Measurements from ENCODE around the gene PCLO. TPM values are rescaled to one million over a fixed set of nuclear protein-coding genes. Genes with fewer than 3 reads are reported as not detected.

Gene PCLO
- total RNA-seq, 2 donors from 2014 or later = 2.9 to 6.3 TPM

DNA sequence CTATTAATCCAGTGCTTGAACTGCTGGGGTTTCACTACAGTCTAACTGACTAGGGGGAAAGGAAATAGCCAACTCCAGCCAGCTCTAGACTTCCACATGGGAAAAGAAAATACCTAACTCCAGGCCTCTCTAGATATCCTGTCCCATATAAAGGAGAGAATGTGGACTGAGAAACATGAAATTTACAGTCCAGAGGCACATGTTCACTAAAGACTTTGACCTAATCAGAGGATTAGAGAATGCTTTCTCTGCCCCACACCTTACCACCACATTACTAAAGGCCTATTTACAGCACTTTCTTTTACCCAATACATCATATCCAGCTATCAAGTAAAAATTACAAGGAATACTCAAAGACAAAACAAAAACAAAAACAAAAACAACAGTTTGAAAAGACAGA lies 164.2 kb downstream of the PCLO start:
- H3K27me3 ChIP-seq = no peaks in the 10 kb centered on the region
- no peak for DNase-seq (ENCODE audit: low spot score)
- H3K4me3 ChIP-seq = no peak overlapping the region
- H3K36me3 ChIP-seq = no peaks in the 10 kb centered on the region
- TF ChIP-seq, protein P1, sequence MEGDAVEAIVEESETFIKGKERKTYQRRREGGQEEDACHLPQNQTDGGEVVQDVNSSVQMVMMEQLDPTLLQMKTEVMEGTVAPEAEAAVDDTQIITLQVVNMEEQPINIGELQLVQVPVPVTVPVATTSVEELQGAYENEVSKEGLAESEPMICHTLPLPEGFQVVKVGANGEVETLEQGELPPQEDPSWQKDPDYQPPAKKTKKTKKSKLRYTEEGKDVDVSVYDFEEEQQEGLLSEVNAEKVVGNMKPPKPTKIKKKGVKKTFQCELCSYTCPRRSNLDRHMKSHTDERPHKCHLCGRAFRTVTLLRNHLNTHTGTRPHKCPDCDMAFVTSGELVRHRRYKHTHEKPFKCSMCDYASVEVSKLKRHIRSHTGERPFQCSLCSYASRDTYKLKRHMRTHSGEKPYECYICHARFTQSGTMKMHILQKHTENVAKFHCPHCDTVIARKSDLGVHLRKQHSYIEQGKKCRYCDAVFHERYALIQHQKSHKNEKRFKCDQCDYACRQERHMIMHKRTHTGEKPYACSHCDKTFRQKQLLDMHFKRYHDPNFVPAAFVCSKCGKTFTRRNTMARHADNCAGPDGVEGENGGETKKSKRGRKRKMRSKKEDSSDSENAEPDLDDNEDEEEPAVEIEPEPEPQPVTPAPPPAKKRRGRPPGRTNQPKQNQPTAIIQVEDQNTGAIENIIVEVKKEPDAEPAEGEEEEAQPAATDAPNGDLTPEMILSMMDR (IDR thresholded peaks at IDR 0.05) = no peak
- H3K4me1 ChIP-seq = no peaks in the 10 kb centered on the region
- no peak overlapping the region for H3K27ac ChIP-seq
- H3K9me3 ChIP-seq = no peaks in the 10 kb centered on the region

DNA sequence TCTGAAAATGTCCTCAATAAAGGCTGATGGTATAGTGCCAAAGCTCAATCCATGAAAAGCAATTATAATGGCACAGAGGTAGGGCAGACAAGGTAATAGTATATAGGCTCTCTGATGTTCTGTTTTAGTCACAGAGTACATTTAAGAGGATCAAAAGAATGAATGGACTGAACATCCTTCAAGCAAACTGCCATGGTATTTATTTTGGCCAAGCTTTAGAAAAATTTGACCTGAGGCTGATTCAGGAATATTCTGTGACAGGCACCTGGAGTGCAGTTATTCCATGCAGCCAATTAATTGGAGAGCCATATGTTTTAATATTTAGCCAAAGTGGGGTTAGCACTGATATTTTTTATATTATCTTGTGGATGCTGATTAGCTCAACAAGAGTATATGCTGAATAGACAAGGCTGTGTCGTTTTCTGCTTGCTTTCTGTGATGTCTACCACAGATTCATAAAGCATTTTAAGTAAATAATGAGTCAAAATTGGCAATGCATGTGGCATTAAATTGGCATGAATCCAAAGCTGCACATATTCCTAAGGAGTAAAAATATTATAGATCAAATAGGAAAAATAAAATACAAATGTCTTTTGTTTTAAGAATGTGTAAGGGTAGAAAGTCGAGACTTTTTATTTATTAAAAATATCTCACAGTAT lies 177.4 kb downstream of the PCLO start:
- no peaks in the 10 kb centered on the region for H3K9me3 ChIP-seq
- no peaks in the 10 kb centered on the region for H3K4me1 ChIP-seq

DNA sequence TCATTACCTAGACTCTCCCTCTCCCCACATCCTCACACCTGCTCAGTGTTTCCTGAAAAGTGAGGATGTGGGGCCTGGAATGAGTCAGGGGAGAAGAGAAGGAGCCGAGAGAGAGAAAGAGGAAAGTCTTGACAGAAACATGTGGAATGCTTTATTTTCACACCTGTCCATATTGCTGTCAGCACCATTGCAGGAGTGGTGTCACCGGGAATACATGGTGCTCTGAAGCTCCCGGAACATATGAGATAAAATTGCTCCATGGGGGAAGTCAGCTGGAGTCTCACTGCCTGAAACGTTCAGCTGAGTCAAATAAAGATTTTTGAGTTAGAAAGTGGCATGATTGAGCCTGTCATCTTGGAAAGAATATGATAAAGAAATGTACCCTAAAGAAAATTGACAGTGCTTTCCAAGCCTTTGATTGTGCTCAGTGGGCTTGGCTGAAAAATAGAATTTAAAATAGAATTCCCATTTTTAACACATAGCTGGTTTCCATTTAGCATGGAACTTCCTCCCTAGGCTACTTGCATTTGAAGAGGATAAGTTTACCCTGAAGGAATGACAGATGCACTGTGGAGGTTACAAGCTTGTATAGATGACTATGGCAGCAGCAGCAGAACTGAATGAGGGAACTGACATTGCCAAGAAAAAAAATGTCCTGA lies 182.4 kb downstream of the PCLO start:
- Histone ChIP-seq H3K4me1 (no peaks in the 10 kb centered on the region), H3K9me3 (no peaks in the 10 kb centered on the region), H3K4me3 (no peak overlapping the region), H3K27me3 (no peaks in the 10 kb centered on the region), H3K36me3 (no peaks in the 10 kb centered on the region), H3K27ac (no peak overlapping the region)
- no peak for DNase-seq (ENCODE audit: low spot score)
- TF ChIP-seq, protein P1 (IDR thresholded peaks at IDR 0.05) = no peak

More for the DNA sequence above, 177.4 kb downstream of the PCLO start:
- TF ChIP-seq, protein P1 (IDR thresholded peaks at IDR 0.05) = no peak
- H3K4me3 ChIP-seq = no peak overlapping the region
- DNase-seq (ENCODE audit: low spot score) = no peak
- H3K27me3 ChIP-seq = no peaks in the 10 kb centered on the region
- no peaks in the 10 kb centered on the region for H3K36me3 ChIP-seq
- no peak overlapping the region for H3K27ac ChIP-seq

DNA sequence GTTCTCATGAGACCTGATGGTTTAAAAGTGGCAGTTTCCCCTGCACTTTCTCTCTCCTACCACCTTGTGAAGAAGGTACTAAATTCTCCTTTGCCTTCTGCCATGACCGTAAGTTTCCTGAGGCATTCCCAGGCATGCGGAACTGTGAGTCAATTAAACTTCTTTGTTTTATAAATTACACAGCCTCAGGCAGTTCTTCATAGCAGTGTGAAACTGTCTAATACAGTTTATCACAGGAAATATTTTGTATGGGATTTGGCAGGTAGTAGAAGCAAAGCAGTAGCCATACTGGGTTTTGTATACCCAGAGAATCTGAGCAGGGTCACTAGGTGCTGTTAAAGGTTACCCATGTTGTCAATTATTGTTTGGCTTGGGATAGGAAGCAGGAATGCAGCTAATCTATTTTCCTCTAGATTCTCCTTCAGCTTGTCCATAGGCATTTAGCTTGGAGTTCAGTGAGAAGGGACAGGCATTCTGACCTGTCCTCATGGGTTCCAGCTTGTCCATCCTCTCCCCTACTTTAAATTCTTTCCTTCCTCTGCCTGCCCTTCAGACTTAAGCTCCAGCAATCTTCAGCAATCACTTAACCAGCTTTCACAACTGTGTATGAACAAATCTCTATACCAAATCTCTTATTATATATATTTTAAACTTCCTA lies 186.7 kb downstream of the PCLO start:
- TF ChIP-seq, protein P1 (IDR thresholded peaks at IDR 0.05) = no peak
- no peak overlapping the region for H3K27ac ChIP-seq
- H3K27me3 ChIP-seq = no peaks in the 10 kb centered on the region
- DNase-seq (ENCODE audit: low spot score) = no peak
- no peaks in the 10 kb centered on the region for H3K9me3 ChIP-seq
- H3K4me3 ChIP-seq = no peak overlapping the region
- H3K36me3 ChIP-seq = no peaks in the 10 kb centered on the region
- no peaks in the 10 kb centered on the region for H3K4me1 ChIP-seq

DNA sequence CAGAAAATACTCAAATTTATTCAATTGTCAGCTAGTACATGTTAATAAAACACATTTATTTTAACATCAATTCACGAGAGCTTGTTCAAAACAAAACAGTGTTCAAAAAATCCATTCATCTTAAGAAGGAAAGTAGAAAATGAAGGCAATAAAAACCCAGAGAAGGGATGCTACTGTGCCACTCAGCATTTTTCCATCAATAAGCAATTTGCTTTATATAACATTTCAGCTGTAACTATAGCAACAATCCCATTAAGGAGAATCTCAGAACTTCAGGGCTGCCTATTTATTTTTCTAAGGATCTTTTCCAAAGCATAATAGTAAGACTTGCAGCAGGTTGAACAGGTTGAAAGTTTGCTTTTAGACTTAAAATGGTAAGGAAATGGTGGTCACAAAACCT lies 190.5 kb downstream of the PCLO start:
- DNase-seq (ENCODE audit: low spot score) = no peak
- no peak overlapping the region for H3K4me3 ChIP-seq
- H3K4me1 ChIP-seq = no peaks in the 10 kb centered on the region
- H3K9me3 ChIP-seq = no peaks in the 10 kb centered on the region
- no peak overlapping the region for H3K27ac ChIP-seq
- H3K36me3 ChIP-seq = no peaks in the 10 kb centered on the region
- H3K27me3 ChIP-seq = no peaks in the 10 kb centered on the region
- TF ChIP-seq, protein P1 (IDR thresholded peaks at IDR 0.05) = no peak
